GM23248 (cell line): ENCODE measurements around the gene PDK1.

ENCODE experiments used
- EZH2 ChIP-seq: fragments of 200-600 bp; sonication (generic); IDR thresholded peaks from 2 replicates; pipeline ENCODE4 v1.6.1; 2018; ENCODE audit warnings: antibody characterized with exemption, mild to moderate bottlenecking; ENCODE audit not compliant: insufficient read depth, poor library complexity, severe bottlenecking
- EZH2phosphoT487 ChIP-seq: fragments of 200-600 bp; sonication (generic); IDR thresholded peaks from 2 replicates; pipeline ENCODE4 v1.6.1; 2018; ENCODE audit warnings: antibody characterized with exemption, moderate library complexity, mild to moderate bottlenecking, low read depth; ENCODE audit not compliant: insufficient read depth

DNA sequence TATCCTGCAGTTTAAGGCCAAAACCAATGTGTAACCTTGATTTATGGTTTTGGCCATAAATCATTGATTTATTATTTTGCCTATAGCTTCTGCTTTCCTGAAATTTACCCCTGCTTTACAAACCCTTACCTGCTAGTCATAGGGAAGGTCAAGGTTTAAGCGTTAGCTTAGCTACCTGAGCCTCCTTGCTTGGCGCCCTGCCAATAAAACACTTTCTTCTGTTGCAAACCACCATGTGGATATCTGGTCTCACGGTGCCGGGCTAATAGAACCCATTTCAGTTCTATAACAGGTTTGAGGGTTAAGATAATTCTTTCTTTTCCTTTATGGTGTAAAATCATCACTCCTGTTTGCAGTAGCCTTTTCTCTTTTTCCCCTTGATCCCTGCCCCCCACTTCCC, 72.2 kb downstream of the PDK1 start:
- TF ChIP-seq EZH2phosphoT487 (no peak), EZH2 (no peak)
